HG02642 (cell line): Measurements from ENCODE around the gene LIN28B.
"Not testable (repeated sequence)": the region's sequence is repeated elsewhere in the genome, so short reads cannot be mapped to it uniquely, and the experiment has no call there.

ENCODE experiments used
- ATAC-seq: cut with Tn5 transposase; IDR thresholded peaks from one replicate; pipeline ENCODE4 v1.9.1; 2021; ENCODE audit warnings: mild to moderate bottlenecking; ENCODE audit not compliant: unreplicated experiment, poor library complexity

Gene LIN28B

DNA sequence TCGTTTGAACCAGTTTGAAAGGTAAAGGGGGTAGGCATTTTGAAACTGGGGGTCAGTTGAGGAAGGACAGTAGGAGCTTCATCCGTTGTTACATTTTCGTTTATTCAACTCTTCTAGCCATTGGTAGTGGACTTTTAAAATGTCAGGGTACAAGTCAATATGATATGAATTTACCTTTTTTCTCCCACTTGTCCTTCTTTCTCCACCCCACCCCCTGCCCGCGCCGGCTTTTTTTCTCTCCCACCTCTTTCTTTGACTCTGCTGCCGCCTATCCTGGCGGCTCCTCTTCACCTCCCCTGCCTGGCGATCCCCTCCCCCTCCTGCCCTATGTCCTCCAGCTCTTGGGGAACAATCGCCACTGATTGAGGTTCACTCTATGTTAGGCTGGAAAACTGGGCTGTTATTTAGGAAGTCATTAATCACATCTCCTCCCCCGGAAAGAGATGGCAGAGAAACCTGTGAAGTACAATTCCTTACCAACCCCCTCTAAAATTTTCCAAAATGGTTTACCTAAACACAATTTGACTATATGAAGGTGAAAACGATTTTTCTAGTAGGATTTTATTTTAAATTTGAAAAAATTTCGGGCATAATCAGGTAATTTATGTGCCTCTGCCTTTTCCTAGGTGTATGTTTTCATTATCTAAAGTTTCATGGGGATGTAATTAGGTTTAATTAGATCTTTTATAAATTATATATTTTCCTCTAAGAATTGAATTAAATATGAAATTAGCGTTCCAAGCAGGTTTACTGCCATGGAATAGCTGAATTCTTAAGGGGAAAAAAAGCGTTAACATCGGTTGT, 778 bp upstream of the LIN28B start:
- no peak for ATAC-seq

DNA sequence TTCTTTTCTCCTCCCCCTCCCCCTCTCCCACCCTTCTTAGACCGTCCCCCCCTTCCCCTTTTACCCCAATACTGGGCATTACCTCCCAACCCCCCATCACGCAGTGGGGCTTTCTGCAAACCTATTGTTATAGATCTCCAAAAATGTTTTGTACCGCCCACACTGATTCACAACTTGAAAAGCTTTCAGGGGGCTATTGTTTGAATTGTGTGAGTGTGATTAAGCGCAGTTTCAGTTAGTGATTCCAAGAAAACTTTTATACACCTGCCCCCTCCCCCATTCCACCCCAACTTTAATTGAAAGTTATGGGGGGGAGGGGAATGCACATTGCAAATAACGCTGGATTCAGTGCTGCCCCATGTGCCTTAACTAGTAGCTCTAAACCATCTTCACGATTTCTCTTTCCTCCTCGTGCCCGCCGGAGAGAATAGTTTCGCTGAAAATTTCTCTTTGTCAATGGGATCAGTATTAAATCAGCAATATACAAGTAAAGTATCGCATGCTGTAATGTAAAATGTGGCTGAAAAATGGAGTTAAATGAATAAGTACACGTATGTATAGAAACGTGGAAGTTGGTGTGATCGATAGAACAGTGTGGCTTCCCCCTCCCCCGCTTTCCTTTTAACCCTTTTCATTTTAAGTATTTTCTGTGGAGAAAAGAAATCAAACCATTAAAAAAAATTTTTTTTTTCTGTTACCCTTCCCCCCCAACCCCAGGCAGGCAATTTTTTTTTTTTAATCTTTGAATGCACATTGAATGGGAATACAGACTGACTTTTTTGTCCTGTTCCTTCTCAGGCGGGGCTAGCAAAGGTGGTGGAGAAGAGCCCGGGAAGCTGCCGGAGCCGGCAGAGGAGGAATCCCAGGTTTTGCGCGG, 632 bp downstream of the LIN28B start:
- no peak for ATAC-seq

DNA sequence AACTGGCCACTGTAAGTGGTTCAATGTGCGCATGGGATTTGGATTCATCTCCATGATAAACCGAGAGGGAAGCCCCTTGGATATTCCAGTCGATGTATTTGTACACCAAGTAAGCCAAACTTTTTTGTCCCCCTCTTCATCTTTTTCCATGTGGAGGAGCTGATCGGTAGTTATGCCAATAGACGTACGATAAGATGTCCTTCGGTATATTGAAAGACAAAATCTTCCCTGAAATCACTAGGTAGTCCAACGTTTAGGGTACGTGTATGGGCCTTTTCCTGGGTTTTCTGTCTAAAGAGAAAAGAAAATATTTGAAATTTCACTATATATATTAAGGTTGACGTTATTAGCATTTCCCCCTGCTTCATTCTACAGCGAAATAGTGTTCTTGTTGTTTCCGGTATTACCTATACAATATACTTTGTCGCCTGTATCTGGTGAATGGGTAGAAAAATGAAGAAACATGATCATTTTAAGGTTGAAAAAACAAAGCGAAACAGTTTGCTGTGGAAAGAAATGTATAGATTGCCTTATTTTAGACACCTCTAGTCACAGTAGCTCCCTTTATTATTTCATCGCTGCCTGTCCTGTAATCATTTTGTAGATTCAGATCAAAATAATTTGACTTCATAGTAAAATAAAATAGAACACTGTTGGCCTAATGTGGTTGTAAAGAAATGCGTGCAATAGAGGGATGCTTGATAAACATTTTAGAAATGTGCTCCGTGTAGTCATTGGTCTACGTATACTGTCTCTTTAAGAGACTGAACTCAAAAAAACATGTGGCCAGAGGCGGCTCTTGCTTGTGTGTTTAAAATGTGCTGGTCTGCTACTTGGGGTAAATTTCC, 1.5 kb downstream of the LIN28B start:
- ATAC-seq = no peak

DNA sequence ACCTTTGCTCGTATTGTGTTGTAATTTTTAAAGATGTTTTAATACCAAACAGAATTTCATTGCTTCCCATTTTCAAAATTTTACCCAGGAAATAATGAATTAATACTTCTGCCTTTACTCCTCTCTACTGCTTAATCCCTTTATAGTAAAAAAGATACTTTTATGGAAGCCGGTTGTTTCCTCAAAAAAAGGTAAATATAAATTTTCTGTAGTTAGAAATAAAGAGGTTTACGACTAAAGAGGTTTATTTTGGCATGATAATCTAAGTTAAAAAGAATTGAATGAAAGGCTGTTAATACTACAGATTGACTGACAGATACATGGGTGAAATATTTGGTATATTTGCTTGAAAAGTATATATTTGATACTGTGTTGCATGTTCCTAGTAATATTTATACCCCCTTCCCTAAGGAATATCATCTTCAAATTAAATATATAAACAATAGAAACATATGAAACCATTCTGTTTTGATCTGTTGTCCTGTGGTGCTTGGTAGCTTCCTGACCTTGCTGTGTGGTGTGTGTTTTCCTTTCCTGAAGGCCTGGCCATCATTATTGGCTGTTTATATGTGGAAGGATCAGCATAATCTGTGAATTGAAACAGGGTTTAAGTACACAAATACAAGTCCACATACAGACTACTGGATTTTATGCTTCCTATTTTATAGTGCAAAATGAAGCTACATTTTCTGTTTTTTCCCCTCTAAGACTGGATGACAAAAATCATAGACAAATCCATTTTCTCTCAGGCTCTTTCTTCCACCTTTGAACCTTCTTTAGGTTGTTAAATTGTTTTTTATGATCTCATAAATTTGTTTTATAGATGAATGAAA, 2.3 kb downstream of the LIN28B start:
- no peak for ATAC-seq

DNA sequence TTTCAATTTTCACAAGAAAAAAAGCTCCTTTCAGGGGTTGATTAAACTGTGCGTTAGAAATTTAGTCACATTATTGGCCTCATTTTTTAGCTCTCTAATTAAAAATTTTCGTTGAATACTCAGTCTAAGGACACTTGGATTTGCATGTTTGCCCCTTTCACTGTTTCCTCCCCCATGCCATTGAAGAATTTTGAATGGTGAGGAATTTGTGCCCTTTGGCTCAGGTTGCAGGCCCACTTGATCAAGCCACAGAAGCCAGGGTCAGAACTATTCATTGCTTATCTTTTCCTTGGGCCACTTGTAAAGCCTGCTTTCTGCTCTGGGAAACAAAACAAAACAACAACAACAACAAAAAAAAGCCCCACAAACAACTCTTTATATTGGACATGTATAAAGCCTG, 12.2 kb downstream of the LIN28B start:
- no peak for ATAC-seq

DNA sequence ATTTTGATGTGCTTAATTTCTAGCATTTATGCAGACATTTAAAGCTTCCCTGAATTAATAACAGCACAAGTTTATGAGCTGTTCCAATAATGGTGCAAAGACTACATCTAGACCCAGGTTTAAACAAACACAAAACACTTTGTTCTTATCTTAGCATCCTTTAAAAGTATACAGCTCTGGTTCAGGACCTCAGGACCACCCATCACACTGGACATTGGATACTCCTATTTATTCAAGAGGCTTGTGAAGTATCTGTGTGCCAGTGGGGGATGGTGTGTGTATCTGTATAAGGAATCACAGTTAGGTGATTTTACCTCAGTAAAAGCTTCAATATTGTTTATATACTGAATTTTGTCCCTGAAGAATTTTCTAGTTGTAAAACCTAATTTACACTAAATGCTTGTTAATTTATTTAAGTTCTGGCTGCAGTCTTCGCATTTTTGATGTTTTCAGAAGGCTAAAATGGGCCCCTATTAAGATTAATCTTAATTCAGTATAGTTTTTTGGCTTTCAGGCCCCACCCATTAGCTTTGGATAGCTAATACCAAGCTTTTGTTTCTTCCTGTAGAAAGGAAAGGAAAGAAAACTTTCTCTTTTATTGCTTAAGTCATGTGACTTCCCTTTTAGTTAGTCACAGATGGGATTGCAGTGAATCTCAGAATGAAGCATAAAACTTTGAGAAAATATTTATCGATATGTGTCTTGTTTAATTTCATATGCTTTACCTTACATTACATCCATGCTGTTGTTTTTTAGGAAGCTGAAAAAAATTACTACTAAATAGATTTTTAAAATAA, 13.1 kb downstream of the LIN28B start:
- no peak for ATAC-seq

DNA sequence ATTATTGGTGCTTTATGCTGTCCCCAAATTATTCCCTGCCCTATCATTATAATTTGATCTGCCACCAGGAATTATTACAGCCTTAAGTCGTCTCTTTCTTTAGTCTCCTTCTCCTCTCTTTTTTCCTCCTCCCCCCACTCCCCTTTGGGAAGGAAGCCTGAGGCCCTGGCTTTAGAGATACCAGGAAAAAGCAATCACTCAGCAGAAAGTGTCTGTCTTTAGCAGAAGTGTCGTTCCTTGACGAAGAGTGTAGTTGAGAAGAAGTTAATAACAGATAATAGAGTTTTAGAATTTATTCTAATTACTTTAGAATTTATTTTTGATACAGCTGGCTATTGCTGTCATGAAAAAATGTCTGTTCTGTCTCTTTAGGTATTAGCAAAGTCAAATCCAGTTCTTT, 16.5 kb downstream of the LIN28B start:
- ATAC-seq = no peak

DNA sequence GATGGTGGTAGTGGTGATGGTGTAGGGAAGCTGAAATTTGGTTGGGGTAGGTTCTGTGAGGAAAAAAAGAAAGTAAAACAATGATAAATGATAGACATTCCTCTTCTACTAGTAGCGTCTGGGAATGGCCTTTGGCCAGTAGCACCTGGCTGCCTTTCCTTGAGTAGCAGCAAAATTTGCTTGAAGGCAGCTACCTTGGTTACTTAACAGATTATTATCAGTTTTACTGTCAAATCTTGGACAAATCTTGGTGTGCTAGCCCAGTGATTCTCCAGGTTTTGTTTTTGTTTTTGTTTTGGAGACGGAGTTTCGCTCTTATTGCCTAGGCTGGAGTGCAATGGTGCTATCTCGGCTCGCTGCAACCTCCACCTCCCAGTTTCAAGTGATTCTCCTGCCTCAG, 26.4 kb downstream of the LIN28B start:
- ATAC-seq = no peak

DNA sequence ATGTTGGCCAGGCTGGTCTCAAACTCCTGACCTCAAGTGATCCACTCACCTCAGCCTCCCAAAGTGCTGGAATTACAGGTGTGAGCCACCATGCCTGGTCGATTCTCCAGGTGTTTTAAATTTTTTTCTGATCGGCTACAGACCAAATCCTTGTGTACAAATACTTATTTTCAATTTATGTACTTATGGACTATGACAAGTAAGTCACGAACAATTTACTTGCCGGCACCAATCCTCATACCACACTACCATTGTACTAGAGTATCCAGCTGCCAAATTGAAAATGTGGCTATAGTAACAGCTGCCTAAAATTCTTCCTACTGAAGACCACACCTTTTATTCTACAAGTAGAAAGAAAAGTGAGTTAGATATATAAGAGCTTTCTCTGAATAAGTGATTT, 26.9 kb downstream of the LIN28B start:
- ATAC-seq = no peak

DNA sequence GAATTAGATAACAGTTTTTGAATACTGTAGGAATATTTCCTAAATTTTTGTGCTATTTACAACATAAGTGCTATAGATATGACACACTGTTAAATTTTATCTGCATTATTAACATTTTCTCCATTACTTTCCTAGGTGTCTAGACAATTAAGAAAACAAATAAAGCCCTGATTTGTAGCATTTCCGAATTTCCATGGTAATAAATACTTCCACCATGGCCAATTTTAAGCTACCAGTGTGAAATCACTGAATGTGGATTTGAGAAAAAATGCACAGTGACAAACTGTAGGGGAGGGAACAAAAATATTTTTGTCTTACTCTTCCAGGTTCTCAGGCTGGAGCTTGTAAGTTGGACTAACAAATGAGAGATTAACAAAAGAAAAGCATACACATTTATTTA, 27.9 kb downstream of the LIN28B start:
- ATAC-seq = no peak

DNA sequence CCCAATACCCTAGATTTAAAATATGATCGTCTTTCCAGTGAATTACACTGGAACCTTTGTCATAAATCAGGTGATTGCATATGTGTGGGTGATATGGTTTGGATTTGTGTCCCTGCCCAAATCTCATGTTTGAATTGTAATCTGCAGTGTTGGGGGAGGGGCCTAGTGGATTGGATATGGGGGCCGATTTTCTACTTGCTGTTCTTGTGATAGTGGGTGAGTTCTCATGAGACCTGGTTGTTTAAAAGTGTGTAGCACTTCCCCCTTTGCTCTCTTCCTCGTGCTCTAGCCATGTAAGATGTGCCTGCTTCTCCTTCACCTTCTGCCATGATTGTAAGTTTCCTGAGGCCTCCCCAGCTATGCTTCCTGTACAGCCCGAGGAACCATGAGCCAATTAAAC, 29.0 kb downstream of the LIN28B start:
- not testable (repeated sequence) for ATAC-seq

DNA sequence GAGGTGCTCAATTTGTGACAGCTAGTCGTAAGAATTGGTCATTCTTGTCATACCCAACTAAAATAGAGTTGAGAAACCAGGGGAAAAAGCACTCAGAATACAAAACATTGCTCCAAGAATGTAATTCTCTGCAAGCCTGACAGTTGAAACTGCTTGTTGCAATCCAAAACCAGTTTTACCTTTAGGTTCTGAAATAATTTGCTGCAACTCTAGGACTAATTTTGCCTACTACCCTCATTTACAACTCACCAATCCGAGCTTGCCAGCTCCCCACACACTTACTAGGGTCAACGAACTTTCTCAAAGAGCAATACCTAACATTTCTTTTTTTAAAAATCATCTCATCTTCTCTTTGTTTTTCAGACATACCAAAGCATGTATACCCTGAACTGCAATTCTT, 29.7 kb downstream of the LIN28B start:
- no peak for ATAC-seq

DNA sequence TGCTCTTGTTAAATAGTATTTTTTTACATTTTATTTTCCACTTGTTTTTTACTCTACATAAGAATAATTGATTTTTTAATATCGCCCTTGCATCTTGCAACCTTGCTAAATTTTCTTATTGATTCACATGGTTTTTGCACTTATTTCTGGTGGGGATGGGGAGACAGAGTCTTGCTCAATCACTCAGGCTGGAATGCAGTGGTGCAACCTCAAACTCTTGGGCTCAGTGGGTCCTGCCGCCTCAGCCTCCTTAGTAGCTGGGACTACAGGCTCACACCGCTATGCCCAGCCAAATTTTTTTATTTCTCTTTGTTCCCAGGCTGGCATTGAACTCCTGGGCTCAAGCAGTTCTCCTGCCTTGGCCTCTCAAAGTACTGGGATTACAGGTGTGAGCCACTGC, 30.3 kb downstream of the LIN28B start:
- ATAC-seq = no peak

DNA sequence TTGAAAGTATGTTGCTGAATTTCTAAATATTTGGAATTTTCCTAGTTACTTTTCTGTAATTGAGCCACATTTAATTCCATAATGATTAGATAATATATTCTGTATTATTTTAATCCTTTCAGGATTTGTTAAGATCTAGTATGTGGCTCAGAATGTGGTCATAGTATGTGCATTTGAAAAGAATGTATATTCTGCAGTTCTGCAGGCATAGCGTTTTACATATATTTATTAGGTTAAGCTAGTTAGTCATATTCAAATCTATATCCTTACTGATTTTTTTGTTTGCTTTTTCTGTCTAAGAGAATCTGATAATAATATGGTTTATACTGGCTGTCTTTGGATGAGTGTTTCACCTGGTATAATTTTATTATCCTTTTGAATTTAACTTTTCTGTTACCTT, 33.2 kb downstream of the LIN28B start:
- no peak for ATAC-seq

DNA sequence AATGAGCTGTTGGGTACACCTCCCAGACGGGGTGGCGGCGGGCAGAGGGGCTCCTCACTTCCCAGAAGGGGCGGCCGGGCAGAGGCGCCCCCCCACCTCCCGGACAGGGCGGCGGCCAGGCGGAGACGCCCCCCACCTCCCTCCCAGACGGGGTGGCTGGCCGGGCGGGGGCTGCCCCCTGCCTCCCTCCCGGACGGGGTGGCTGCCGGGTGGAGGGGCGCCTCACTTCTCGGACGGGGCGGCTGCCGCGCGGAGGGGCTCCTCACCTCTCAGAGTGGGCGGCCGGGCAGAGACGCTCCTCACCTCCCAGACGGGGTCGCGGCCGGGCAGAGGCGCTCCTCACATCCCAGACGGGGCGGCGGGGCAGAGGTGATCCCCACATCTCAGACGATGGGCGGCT, 34.2 kb downstream of the LIN28B start:
- ATAC-seq = not testable (repeated sequence)

DNA sequence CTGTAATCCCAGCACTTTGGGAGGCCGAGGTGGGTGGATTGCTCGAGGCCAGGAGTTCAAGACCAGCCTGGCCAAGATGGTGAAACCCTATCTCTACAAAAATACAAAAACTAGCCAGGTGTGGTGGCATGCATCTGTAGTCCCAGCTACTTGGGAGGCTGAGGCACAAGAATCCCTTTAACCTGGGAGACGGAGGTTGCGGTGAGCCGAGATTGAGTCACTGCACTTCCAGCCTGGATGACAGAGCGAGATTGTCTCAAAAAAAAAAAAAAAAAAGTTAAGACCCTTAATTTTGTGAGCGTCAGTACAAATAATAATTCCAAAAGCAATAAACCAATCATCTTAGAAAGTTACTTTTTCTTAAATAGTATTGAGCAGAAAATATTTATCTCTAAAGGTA, 36.7 kb downstream of the LIN28B start:
- ATAC-seq = not testable (repeated sequence)

DNA sequence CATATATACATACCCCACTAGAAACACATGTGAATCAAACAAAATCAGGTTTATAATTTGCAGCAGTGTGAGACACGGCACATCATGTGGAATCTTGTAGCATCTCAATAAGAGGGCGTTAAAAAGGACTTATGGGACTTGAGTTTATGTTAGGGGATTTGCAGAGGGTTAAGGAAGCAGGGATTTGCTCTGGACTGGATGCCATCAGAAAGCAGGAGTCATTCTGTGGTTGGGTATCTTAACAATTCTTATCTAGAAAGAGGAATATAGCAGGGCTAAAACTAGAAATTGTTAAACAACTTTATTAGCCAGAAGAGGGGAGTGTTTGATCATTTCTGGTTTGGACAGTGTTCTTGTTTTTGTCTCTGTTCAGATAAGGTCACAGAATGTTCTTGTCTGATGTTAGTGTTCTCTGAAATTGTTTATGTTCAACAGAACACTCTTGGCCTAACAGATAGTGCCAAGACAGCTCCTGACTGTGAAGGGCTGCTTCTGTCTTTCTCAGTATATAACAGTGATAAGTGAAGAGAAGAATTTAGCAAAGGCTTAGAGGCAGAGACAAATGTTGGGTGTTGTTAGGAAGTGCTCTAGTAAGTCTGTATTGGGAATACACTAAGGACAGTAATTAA, 39.2 kb downstream of the LIN28B start:
- no peak for ATAC-seq

DNA sequence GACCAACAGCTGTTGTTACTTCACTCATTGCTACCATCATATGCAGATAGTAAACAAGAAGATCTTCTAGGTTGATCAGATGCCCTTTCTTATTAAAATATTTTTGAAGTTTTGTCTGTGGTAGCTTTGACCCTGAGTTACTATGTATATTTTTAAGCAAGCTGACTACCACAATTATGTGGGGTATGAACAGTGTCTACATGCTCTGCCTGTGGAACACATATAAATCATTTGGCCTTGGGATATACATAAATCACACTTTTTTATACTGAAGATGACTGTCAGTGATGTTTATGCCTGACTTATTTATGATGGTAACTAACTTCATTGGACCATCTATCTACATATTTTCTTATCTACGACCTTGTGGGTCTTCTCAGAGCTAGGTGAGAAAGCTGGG, 44.2 kb downstream of the LIN28B start:
- no peak for ATAC-seq

DNA sequence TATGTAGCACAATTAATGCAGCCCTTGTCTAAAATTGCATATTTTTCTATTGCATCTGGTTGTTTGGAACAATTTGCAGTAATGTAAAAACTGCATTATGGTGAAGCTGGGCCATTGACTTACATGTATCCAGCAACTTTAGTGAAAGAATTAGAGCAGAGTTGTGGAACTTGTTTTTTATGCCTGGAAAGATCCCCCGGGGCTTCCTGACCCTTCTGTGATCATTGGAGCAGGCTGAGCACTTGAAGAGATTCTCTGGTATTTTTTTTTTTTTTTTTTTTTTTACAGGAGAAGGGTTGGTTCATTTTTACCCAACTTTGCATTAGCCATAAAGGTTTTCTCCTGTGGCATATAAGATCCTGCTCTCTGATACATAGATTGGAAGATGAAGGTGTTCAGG, 45.0 kb downstream of the LIN28B start:
- ATAC-seq = no peak
